SK-MEL-5 (cell line): ENCODE results near the gene RAI1. TPM values are rescaled to one million over a fixed set of nuclear protein-coding genes. Genes with fewer than 3 reads are reported as not detected.

Source experiments
- DNase-seq: peaks from one replicate; pipeline ENCODE4 v3.0.0-alpha.2; 2016; ENCODE audit warnings: low read depth, low spot score
- in situ Hi-C: cut with HindIII; loops from 2 replicates; pipeline ENCODE4 v1.10.0; 2016; ENCODE audit warnings: low sequenced_read_pairs, high pct_unique_total_duplicates, low pct_unique_long_range_greater_than_20kb
- total RNA-seq: library from RNA; depleted of rRNA; stranded (reverse); fragments of >200 nt; shearing (Covaris generic); gene quantifications from 2 replicates; pipeline ENCODE4 v1.2.3, GENCODE V29; 2014

The RAI1 gene
- total RNA-seq, 1 experiment from 2014 or later: 9.4 TPM

DNA sequence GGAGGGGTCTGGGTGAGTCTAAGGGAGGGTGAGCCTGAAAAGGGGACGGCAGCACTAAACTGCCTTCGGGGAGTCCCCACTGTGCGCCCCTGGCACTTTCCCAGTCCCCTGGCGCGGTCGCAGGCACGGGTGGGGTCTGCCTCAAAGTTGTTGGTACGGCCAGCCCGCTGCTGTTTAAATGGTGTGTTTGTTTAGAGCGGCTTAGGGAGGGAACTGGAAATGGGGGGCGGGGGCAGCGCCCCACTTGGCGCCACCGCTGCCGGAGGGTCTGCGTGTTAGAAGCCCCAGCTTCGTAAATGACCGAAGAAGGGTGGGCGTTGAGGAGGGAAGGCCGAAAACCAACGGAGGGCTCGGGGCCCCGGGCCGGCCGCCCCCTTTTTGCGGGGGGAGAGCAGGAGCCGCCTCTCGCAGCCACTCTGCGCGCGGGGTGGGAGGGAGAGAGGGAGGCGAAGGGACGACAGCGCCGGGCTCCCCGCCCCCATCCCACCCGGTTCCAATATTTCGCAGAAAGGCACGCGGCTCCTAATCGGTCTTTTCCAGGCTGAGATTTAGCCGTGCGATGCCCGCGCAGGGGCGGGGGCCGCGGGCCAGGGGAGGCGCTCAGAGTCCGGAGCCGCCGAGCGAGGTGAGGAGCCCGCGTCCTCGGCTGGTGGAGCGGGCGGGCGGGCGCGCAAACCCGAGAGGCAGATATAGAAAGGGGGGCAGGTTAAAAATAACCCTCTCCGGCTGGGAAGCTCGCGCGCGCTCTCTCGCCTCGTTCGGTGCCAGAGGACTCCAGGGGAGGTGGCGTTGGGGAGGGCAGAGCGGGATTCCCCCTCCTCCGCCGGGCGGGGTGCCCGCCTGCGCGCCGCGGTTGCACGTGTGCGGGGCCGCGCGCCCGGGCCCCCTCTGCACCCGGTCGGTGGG is 100.6 kb downstream of the RAI1 start:
- no peak for DNase-seq
- in situ Hi-C loops: no loop called here

DNA sequence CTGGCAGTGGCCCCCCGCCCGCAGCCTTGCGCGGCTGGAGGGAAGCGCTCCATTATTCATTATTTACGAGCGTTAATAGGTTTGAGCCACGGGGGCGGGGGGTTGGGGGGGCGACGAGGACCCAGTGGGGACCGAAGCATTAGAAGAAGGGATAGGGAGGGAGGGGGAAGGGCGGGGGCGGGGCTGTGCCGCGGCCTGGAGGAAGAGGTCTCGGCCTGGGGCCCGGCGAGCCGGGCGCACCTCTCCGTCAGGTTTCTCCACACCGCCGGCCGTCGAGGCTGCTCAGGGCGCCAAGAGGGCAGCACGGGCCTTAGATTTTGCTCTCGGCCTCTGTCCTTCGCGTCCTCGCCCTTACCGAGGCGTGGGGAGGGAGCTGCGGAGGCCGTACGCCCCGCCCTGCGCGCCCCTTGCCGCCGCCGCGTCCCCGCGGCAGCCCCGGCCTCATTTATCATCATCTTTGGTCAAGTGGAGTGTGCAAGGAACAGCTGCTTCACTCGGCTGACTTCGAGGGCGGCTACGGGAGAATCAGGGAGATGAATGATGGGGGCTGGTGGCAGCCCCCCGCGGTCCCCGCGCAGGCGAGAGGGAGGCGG is 101.4 kb downstream of the RAI1 start:
- DNase-seq: no peak
- in situ Hi-C loops: no loop called here

DNA sequence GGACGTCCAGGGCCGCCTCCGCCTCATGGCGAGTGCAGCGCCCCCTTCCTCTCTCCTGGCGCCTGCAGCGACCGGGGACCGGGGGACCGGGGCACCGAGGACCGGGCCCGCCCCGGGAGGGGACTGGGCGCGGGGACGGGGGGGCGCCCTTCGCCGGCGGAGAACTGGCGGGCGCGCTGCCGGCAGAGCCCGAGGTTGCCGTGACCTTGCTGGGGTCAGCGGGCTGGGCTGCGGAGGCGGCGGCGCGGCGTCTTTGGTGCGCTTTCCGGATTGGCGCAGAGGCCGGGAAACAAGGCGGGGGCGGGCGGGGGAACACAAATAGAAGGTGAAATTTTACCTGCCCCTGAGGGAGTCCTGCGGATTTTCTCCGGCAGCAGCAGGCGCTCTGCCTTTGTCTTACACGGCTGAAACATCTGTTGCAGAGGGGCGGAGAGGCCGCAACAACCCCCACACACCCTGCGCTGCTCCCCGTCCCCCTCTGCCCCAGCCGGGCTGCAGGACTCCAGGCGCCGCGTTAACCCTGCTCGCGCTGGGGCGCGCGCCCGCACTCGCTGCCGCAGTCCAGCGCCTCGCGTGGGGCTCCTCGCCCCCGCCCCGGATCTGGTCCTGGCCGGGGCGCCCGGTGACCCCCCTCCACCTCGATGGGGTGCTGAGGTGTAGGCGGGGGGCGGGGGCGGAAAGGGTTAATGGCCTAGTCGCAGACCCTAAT is 102.0 kb downstream of the RAI1 start:
- DNase-seq: no peak
- in situ Hi-C loops: no loop called here

DNA sequence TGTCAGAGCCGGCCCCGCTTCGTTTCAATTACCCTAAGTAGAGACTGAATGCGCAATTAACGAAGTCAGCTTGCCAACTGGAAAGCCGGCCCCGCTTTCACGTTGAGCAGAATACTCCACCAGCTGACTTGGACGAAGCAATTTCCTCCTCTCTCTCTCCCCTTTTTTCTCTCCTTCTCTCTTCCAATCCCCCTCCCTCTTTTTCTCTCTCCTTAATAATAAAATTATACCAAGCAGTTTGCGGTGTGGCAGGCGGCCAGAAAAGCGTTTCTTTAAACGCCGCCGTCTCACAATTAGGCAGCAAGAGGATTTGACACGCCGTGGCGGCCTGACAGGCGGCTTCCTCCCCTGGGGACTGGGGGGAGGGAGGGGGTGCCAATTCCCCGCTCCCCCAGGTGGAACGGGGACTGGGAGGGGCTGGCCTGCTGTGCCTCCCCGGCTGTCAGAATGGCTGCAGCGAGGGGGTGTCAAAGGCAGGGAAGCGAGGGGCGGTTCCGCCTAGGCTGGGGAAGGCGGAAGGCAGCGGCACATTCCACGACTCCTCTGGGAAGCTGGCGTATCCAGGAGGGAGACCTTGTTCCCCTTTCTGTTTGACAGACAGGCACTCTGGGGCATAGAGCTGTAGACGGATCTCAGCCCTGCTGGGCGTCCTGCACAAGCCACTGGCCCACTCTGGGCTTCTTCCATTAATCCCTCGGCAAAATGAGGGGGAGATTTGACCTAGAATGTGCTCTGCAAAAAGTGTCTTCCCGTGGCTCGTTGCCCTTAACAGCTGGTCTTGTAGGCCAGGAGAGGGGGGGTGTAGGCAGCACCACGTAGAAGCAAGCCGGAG is 102.8 kb downstream of the RAI1 start:
- no peak for DNase-seq

DNA sequence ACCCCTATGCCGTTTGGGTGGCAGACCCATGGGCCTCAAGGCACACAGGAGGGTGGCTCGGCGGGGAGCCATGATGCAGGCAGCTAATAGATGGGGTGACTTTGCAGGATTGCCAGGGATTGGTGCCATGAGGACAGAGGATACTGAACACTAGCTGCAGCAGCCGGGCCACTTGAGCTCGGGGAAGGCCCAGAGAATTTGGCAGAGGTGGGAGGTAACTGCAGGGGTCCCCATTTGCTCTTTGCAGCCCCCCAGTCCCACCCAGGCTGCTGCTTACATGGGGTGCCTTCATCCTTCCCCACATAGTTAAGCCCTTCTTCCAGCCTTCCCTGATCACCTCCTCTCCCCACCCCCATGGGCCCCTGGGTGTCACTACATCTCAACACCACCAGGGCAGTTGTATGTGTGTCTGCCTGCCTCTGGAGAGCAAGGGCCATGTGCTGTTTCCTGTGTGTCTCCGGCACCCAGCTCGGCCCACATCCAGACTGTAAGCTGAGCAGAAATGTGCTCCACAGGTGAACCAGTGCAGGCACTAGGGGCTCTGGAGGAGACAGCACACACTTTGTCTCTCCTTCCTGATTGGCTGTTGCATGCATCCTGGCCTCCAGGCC is 103.5 kb downstream of the RAI1 start:
- peak; percentile 48 for DNase-seq

More for the DNA sequence above, 102.8 kb downstream of the RAI1 start:
- in situ Hi-C loops: no loop called here

DNA sequence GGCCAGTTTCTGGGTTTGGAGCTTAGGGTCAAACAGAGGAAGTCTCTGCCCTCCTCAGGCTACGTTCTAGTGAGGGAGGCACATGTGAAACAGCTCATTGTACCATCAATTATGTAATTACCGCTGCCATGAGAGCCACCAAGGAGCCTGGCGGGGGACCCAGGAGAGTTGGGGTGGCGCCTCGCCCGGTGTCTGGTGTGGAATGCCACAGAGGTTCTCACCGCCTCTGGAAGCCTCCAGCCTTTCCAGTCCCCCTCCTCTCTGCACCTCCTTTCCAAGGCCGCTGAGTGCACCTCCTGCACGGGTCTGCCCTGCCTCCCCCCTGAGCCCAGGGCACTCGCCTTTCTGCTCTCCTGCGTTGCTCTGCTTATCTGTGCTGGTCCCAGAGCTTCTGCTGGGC is 104.1 kb downstream of the RAI1 start:
- in situ Hi-C loops: no loop called here
- DNase-seq: no peak

More for the DNA sequence above, 103.5 kb downstream of the RAI1 start:
- in situ Hi-C loops: no loop called here

DNA sequence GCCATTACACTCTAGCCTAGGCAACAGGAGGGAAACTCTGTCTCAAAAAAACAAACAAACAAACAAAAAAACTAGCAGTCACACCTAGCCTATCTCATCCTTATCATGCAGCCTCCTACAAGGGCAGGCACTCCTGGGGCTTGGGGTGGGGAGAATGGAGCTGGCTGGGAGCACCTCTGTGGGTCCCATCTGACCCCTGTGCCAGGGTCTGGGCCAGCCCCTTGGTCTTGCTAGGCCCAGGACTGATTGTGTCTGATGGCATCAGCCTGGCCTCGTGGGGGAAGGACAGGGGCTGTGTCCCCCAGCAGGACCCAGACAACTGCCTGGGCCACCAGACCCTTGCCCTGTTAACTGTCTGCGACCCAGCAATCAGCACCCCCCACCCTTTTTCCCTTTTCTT is 105.7 kb downstream of the RAI1 start:
- in situ Hi-C loops: no loop called here
- DNase-seq: no peak

DNA sequence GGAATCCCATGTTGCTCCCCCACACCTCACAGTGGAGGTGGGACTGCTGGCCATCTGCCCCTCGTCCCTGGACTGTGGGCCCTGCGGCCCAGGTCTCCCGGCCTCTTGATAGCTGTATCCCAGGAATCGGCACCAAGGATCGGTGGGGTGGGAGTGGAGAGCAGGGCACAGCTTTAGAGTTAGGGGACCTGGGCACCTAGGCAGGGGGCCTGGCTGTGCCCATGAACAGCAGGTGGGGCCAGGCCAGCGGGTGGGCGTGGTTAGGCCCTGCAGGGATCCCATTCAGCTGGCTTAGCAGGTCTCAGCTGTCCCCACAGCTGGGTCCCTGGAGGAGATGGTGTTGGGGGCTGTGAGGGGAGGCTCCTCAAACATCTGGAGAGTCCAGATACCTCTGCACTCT is 106.3 kb downstream of the RAI1 start:
- no peak for DNase-seq
- in situ Hi-C loops: no loop called here

DNA sequence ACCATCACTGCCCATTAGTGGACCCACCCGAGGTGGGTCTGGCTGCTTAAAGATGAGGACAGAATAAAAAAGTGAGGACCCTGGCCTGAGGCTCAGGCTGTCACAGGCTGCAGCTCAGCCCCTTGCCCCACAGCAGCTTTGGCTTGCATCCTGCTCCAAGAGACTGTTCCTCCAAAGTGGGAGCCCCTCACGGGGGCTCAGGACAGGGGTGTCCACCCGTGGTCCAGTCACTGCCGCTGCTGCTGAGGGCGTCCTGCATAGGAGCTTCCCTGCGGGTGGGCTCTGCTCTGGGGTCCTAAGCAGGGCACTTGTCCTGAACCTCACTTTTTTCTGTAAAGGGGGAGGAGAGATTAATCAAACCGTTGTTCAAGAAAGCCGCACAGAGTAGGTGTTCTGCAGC is 107.7 kb downstream of the RAI1 start:
- in situ Hi-C loops: no loop called here
- no peak for DNase-seq

DNA sequence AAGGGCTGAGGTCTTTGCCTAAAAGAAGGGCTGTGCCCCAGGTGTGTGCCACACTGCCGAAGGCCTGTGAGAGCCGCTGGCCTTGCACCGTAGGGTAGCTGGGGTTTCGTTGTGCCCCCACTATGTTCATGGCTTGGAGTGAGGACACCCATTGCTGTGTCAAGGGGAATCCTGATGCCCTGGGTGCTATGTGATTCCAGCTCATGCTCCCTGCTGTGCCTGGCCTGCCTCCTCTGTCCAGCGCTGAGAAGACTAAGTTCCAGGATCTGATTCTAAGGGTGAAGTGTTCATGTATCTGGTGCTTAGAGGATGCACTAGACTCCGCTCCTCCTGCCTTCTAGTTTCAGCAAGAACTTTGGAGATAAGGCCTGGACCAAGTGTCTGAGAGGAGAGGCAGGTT is 108.2 kb downstream of the RAI1 start:
- no peak for DNase-seq
- in situ Hi-C loops: no loop called here

DNA sequence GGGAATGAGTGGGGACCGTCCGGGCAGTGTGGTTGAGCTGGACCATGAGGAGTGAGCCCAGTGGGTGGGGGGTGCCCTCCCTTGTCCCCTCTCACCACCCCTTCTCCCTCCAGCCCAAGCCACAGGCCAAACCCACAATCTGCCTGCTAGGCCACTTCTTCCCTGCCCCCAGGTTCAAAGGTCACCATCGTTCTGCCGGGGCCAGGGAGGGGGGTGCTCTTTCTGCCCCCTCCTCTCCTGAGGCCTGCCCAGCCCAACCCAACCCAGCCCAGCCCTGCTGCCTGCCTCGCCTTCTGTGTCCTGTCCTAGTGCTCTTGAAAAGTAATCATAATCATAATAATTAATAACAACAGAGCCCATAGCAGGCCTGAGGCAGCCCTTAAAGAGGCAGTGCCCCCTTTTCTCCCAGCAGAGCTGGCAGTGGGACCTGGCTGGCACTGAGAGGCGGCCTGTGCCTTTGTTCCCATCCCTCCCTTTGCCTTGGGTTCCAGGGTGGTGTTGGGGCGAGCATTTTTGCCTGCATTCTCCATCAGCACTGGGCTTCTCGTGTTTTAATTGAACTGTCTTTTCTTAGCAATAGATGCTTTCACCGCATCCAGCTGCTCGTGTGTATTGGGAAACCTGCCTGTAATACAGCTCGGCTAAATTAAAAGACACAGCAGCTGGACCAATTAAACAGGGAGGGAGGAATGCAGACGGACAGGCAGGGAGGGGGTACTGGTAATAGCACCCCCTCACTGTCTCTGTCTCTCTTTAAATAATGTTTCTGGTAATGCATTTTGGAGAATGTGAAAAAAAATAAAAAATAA is 108.8 kb downstream of the RAI1 start:
- no peak for DNase-seq
- in situ Hi-C loops: no loop called here

DNA sequence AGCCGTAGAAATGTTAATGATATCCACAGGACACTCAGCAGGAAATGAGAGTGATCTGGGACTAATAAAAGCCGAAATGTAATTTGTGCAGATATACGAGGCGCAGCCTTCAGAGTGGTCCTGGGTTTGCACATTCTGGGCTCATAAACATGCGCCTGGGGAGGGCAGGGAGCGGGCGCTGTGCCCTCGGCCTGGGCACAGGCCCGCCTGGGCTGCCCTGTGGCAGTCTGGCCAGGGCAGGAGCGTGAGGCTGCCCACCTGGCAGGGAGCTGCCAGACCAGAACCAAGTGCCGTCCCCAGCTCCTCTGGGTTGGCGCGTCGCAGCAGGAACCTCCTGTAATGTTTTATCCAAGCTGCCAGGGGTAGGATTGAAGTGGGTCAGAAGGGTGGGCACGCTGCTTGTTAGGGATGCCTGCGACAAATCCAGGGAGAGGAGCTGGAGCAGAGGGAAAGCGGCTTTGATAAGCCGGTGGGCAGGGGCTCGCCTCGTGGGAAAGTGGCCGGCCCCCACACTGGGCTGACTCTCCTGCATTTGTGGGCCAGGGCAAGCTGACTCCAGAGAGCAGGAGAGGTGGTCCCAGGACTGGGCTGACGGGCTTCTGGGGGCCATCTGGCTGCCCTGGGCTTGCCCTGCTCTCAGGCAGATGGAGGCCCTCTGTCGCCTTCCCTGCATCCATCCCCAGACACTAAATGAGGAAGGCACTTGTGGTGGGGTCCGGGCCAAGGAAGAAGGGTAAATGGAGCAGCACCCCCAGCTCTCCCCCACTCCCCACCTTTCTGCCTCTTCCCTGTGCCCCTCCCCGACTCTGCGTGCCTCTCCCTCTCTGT is 109.6 kb downstream of the RAI1 start:
- in situ Hi-C loops: no loop called here
- DNase-seq: no peak

DNA sequence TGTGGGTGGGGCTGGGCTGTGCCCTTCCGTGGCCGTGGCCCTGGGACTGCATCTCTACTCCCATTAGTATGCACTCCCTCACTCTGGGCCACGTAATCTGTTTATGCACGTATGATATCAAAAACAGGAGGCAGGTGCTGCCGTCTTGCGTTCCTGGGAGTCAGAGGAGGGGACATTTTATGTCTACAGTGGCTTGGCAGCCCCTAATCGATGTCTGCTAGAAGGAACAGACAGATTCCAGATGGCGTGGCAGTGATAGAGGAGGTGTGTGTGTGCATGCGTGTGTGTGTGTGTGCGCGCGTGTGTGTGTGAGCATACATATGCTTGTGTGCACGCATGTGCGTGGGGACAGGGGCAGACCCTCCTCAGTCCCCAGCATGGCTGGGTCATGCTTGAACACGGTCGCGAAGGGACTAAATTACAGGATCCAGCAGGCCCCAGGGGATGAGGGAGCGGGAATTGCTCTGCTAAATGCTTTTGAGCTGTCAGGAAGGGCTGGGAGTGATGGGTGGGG is 110.8 kb downstream of the RAI1 start:
- no peak for DNase-seq
- in situ Hi-C loops: no loop called here

DNA sequence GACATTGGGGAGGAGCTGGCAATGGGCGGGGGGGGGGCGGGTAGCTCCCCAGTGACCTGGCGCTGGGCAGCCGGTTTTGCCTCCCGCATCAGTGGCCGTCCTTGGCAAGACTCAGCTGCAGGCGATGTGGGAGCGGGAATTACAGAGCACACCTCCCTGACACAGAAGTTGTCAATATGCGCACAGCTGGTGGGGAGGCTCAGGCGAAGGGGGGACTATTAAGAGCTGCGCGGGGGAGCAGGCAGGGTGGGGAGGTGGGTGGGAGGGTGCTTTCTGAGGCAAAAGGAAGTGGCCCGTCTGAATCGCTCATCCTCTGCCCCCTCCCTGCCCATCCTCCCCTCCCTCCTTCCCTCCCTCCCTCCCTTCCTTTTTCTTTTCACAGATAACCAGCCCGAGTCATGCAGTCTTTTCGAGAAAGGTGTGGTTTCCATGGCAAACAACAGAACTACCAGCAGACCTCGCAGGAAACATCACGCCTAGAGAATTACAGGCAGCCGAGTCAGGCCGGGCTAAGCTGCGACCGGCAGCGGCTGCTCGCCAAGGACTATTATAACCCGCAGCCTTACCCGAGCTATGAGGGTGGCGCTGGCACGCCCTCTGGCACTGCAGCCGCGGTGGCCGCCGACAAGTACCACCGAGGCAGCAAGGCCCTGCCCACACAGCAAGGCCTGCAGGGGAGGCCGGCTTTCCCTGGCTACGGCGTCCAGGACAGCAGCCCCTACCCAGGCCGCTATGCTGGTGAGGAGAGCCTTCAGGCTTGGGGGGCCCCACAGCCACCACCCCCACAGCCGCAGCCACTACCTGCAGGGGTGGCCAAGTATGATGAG is 111.5 kb downstream of the RAI1 start:
- DNase-seq: no peak
- in situ Hi-C loops: no loop called here
